Vagina (tissue), 2 donors: Measurements from ENCODE around the gene P2RY2.

ENCODE experiments used
- POLR2A ChIP-seq, 2 donors: fragments of 450-650 bp; IDR thresholded peaks; one replicate each; pipeline ENCODE4 v1.6.1; 2017; ENCODE audit warnings: antibody characterized with exemption in 2 of 2, mild to moderate bottlenecking in 2 of 2, moderate library complexity in 2 of 2
- POLR2AphosphoS5 ChIP-seq, 2 donors: sonication (generic); formaldehyde crosslinking; IDR thresholded peaks; one replicate each; pipeline ENCODE4 v1.9.0; 2017; ENCODE audit warnings: antibody characterized with exemption in 2 of 2, mild to moderate bottlenecking in 2 of 2, low read depth in 1 of 2; ENCODE audit not compliant: insufficient read depth in 1 of 2
- TF ChIP-seq, protein P1 (sequence below), 3 experiments: fragments of 450-650 bp in 2 of 3; fragments of 200-600 bp in 1 of 3; sonication (generic) in 1 of 3; IDR thresholded peaks; one replicate each; pipeline ENCODE4 v1.5.1; 2017 to 2019; ENCODE audit warnings: antibody characterized with exemption in 3 of 3, mild to moderate bottlenecking in 2 of 3, moderate library complexity in 2 of 3

DNA sequence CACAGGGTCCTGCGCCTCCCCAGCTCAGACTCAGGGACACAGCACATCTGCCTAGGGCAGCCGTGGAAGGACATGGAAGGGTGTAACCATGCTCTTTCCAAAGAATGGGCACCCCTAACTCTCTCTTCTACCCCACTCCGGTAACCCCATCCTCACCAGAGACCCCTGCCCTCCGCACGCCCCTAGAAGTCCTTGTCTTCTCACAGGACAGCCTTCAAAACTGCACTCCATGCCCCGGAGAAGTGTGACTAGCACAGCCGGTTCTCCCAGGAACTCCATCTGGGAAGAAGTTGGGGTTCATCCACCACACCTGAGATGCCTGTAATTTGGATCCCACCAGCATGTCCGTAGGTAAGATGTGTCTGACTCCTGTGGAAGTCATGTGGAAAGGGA lies 25.0 kb downstream of the P2RY2 start:
- TF ChIP-seq, protein P1, sequence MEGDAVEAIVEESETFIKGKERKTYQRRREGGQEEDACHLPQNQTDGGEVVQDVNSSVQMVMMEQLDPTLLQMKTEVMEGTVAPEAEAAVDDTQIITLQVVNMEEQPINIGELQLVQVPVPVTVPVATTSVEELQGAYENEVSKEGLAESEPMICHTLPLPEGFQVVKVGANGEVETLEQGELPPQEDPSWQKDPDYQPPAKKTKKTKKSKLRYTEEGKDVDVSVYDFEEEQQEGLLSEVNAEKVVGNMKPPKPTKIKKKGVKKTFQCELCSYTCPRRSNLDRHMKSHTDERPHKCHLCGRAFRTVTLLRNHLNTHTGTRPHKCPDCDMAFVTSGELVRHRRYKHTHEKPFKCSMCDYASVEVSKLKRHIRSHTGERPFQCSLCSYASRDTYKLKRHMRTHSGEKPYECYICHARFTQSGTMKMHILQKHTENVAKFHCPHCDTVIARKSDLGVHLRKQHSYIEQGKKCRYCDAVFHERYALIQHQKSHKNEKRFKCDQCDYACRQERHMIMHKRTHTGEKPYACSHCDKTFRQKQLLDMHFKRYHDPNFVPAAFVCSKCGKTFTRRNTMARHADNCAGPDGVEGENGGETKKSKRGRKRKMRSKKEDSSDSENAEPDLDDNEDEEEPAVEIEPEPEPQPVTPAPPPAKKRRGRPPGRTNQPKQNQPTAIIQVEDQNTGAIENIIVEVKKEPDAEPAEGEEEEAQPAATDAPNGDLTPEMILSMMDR (IDR thresholded peaks at IDR 0.05): no peak
- no peak for TF ChIP-seq POLR2A (IDR thresholded peaks at IDR 0.05)
- TF ChIP-seq POLR2AphosphoS5 (IDR thresholded peaks at IDR 0.05; ENCODE audit: insufficient read depth in 1 of 2, low read depth in 1 of 2): no peak
